Colon (tissue), 2 donors: ENCODE results near the gene WWC1.
"Not testable (repeated sequence)": the region's sequence is repeated elsewhere in the genome, so short reads cannot be mapped to it uniquely, and the experiment has no call there.

ENCODE experiments used
- FAIRE-seq: peaks from 2 replicates; lab custom pipeline; 2012; peaks lifted over from hg19 to GRCh38; lab: Jason Lieb, UNC
- donor health status: control.
- donor health status: control.

The WWC1 gene

DNA sequence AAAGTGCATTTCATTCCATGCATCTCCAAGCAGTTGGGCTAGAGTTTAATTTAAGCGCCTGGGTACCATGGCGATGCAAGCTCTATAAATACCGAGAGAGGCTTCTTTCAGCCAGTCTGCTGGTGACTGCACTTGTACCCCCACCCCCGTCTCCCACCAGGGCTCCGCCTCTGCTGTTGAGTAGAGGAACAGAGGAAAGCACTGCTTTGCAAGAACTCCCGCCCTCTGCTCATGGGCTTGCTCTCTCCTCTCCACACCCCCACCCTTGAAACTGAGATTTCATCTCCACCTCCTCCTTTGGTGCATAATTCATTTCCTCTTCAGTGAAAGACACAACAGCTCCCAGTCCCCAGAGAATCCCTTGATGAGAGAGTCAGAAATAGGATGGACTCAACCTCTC, 5.1 kb upstream of the WWC1 start:
- no peak for FAIRE-seq

DNA sequence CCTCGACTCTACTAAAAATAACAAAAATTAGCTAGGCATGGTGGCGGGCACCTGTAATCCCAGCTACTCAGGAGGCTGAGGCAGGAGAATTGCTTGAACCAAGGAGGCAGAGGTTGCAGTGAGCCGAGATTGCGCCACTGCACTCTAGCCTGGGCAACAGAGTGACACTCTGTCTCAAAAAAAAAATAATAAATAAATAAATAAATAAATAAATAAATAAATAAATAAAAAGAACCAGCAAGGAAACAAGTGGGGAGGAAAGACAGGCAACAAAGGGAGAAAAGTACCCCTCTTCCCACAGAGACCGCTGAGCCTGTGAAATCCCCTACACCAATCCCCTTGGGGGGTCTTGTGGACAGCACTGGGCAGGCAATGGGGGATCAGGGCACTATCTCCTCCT, 4.6 kb upstream of the WWC1 start:
- FAIRE-seq: not testable (repeated sequence)

GRCh38 chr5:168287362-168287761, 4.1 kb upstream of the WWC1 start:
- FAIRE-seq: no peak

- no peak for FAIRE-seq
Measured at GRCh38 chr5:168288349-168289245, 2.8 kb upstream of the WWC1 start.

DNA sequence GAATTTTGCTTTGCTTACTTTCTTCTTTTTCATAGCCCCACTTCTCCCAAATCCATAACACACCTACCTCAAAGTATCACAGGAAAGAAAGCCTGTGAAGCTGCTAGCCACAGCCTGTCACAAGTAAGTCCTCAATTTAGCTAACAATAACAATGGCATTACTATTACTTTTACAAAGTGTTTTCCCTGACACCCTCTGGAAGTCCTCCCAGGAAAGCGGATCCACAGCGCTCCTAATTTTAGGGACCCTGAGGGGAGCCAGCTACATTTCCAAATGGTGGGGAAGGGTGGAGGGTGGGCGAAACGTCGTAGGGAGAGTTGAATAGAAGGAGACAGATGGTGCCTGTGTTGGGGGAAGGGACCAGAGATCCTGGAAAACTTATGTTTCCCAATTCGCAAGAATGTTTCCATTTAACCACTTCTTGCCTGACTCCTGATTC, 523 bp upstream of the WWC1 start:
- FAIRE-seq: no peak

DNA sequence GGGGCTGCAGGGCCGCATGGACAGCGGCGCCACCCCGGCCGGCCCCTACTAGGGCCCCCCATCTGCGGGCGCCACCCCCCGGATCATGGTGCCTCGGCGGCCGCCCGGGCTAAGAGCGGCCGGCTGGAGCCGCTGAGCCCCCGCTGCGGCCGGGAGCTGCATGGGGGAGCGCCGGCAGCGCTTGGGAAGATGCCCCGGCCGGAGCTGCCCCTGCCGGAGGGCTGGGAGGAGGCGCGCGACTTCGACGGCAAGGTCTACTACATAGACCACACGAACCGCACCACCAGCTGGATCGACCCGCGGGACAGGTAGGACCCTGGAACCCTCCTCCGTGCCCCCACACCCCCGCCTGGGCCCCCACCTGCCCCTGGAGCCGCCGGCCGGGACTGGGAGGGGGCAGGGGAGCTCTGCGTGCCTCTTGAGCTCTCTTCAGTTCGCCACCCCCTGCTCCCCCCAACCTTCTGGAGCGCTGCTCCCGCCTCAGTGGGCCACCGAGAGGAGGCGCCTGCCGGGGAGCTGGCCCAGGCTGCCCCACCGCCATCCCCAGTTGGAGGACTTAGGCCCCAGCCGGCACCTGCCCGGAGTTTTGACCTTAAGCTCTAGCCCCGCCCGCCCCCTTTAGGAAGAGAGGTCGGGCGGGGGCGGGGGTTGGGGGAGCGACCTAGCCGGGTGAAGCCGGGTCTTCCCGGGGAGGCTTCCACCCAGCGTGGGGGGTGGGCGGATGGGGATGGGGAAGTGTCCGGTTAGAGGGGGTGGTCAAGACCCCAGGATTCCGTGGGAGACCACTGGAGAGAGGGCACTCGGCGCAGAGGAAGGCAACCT, 730 bp downstream of the WWC1 start:
- FAIRE-seq: no peak

DNA sequence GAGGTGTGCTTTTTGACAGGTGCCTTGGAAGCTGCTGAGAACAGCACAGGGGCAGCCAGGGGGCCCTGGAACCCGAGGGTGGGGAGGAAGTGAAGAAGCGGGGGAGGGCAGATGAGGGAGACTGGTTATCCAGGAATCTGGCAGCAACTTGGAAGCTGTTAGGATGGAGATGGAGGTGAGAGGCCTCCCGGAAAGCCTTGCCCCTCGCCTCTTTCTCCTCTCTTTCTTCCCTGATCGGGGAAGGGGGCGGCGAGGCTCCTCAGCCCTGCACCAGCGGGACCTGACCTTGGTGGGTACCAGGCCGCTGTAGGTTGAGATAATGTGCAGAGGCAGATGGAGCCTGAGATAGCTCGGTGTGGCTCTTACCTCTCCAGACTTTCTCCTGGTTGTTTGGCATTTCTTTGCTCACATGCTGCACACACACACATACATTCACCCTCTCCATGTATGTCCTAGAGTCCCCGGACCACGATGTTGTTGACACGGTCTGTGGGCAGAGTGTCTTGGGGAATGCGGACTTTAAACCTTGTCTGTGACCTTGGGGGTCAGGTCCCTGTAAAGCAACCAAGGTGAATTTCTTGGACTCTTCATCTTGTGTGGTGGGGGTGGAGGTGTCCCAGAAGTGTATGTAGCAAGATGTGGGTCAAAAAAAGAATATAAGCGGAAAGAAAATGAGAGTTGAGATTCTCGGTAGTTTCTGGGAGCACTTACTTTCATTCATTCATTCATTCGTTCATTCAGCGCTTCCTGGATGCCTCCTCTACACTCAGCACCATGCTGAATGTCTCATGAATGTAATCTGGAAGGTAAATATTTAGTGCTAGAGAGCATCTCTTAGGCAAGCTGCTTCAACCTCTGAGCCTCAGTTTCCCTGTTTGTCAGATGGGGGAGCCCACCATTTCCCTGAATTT, 1.6 kb downstream of the WWC1 start:
- FAIRE-seq: no peak

GRCh38 chr5:168295574-168296201, 4.2 kb downstream of the WWC1 start:
- FAIRE-seq: no peak

DNA sequence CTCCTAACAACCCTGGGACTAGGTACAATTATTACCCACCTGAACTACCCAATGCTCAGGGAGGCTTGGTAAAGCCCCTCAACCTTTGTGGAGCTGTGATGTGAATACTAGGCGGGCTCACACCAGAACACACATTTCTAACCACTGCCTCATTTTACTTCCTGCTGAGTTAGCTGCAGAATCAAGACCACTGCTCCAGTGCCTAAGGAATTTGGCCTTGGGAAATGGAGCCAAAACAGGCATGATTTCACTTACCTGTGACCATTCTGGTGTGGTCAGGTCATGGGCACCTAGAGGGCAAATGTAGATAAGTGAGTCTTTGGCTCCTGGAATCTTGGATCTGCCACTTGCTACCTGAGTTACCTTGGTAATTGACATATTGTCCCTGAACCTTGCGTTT, 5.2 kb downstream of the WWC1 start:
- FAIRE-seq: no peak

GRCh38 chr5:168298949-168299348, 7.5 kb downstream of the WWC1 start:
- FAIRE-seq: no peak

DNA sequence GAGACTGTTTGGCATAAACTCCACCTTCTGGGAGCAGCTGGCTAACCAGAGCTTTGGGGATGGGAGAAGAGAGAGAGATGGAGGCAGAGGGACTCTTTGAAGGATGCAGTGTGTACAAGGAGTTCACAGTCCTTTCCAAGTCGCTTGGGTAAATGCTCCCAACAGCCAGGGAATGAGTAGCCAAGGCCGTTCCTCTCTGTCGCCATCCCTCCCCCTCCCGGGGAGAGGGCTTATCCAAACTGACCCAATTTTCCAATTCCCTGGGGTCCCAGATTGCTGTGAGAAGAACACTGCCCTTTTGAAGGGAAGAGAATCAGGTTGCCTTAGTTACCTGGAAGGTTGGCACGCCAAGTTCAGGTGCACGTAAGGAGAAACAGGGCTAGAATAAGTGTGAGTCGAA, 7.9 kb downstream of the WWC1 start:
- no peak for FAIRE-seq

GRCh38 chr5:168300326-168301182, 9.1 kb downstream of the WWC1 start:
- FAIRE-seq: no peak

DNA sequence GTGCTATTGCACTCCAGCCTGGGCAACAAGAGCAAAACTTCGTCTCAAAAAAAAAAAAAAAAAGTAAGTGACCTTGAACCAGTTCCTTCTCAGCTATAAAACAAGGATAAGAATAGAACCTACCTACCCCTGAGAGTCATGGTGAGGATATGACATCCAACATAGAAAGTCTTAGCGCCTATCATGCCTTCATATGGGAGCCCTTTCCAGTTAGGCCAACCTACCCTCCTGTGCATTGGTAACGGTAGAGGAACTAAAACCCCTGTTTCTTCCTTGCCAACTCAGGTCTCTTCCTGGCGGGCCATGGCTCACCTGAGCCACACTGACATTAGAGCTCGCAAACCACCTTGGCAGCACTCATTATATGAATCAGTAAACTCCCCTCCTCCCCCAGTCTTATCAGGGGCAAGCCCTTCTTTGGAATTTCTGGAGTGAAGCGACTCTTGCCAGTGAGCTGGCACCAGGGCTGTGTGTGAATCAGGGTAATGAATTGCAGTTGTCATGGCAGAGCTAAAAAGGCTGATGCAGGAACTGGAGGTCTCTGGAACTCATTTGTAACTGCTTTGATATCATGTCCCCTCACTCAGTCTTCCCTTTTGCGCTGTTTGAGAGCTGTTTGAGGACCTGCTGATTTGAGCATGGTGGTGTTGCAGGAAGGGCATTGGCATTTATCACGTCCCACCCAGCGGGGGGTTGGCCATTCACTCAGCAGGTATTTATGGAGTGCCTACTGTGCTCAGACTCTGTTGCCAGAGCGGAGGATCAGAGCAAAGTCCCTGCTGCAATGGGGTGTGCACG, 10.3 kb downstream of the WWC1 start:
- FAIRE-seq: no peak

DNA sequence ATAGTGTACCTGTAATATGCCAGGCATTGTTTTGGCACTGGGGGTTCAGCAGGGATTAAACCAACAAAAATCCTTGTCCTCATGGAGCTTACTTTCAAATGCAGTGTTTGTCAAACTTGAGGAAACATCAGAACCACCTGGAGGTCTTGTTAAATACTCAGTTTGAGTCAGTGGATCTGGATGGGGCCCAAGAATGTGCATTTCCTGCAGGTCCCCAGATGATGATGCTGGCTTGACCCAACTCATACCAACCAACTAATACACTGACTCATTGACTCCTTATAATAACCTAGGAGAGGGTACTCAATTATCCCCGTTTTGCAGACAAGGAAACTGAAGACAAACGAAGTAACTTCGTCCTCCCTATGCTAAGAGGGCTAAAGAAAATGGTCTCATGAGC, 11.3 kb downstream of the WWC1 start:
- FAIRE-seq: no peak

- FAIRE-seq: no peak
Measured at GRCh38 chr5:168303393-168304025, 12.1 kb downstream of the WWC1 start.

- FAIRE-seq: no peak
Measured at GRCh38 chr5:168304349-168304748, 12.9 kb downstream of the WWC1 start.

DNA sequence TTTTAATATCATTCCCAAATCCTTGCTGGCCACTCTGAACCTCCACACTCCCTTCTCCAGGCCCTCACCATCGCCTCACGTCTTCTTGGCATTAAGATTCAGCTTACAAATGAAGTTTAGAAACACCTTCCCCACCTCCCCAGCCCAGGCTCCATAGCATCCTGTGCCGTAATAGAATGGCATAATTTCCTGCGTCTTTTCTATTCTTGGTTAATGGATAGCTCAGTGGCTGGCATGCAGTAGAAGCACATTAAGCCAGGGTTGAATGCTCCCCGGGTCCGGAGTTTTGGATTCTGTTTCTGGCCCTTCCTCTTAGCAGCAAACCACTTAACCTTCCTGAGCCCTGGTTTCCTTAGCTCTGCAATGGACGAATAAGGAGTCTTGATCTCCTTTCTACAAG, 13.8 kb downstream of the WWC1 start:
- no peak for FAIRE-seq

- no peak for FAIRE-seq
Measured at GRCh38 chr5:168307022-168307421, 15.6 kb downstream of the WWC1 start.

- FAIRE-seq: no peak
Measured at GRCh38 chr5:168307925-168308584, 16.6 kb downstream of the WWC1 start.
